ENCODE data around the gene GLT1D1. TPM values are rescaled to one million over a fixed set of nuclear protein-coding genes. Genes with fewer than 3 reads are reported as not detected.
"Not testable (repeated sequence)": the region's sequence is repeated elsewhere in the genome, so short reads cannot be mapped to it uniquely, and the experiment has no call there.

Gene GLT1D1
- polyA plus RNA-seq (ENCODE audit: insufficient read length) = 1.6 TPM

DNA sequence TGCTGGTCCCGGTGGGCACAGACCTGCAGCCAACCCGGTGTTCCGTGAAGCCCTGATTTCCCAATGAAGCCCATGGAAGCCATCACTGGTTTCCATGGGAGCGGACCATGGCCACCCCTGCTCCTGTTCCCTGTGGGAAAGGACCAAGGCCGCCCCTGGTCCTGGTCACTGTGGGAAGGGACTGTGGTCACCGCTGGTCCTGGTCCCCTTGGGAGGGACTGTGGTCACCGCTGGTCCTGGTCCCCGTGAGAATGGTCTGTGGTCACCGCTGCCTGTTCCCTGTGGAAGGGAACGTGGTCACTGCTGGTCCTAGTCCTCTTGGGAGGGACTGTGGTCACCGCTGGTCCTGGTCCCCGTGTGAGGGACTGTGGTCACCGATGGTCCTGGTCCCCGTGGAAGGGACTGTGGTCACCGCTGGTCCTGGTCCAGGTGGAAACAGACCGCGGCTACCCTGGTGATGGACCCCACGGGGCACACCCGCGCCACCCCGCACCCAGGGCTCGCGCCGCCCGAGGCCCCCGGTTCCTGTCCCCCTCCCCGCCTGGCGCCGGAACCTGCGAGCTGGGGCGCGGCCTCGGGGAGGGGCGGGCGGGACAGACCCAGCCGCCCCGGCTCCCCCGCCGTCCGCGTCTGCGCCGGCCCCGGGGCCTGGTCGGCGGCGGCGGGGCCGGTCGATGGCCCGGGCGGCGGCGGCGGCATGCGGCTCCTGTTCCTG is at the start of gene GLT1D1:
GLT1D1 (plus strand) TSS at position 594 of the 715 bp plus-strand sequence; CDS start at position 698, 104 bp downstream.
- DNase-seq (ENCODE audit: low read depth) = no peak

GRCh38 chr12:128803788-128804187 is 49.5 kb upstream of the GLT1D1 start:
- DNase-seq (ENCODE audit: low read depth) = no peak

- no peak for DNase-seq (ENCODE audit: low read depth)
Observed at GRCh38 chr12:128804762-128805161, 48.5 kb upstream of the GLT1D1 start.

DNA sequence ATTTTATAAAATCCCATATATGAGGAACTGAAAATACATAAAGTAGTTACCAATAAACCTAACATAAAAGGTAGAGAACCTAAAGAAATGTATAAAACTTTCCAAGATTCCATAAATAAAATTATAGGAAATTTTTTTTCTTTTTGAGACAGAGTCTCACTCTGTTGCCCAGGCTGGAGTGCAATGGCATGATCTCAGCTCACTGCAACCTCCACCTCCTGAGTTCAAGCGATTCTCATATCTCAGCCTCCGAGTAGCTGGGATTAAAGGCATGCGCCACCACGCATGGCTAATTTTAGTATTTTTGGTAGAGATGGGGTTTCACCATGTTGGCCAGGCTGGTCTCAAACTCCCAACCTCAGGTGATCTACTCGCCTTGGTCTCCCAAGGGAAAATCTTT is 47.9 kb upstream of the GLT1D1 start:
- DNase-seq (ENCODE audit: low read depth) = not testable (repeated sequence)

- DNase-seq (ENCODE audit: low read depth) = no peak
Observed at GRCh38 chr12:128806573-128806972, 46.7 kb upstream of the GLT1D1 start.

GRCh38 chr12:128807161-128807724 is 46.0 kb upstream of the GLT1D1 start:
- no peak for DNase-seq (ENCODE audit: low read depth)

DNA sequence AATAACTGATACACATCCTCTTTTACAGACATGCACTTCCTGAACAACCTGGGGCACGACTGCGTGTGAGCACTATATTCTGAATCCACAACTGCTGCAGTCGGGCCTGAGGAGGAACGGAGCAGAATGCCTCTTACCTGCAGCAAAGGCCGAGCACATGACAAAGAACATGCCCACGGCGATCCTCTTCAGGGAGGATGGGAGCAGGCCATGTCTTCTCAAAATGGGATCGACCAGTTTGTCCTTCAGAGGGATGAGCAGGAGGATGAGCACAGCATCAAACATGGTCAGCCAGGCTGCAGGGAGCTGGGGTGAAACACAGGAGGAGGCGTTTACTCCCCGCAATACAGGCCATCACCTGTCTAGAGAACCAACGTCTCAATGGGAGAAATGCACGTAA is 44.6 kb upstream of the GLT1D1 start:
- no peak for DNase-seq (ENCODE audit: low read depth)

DNA sequence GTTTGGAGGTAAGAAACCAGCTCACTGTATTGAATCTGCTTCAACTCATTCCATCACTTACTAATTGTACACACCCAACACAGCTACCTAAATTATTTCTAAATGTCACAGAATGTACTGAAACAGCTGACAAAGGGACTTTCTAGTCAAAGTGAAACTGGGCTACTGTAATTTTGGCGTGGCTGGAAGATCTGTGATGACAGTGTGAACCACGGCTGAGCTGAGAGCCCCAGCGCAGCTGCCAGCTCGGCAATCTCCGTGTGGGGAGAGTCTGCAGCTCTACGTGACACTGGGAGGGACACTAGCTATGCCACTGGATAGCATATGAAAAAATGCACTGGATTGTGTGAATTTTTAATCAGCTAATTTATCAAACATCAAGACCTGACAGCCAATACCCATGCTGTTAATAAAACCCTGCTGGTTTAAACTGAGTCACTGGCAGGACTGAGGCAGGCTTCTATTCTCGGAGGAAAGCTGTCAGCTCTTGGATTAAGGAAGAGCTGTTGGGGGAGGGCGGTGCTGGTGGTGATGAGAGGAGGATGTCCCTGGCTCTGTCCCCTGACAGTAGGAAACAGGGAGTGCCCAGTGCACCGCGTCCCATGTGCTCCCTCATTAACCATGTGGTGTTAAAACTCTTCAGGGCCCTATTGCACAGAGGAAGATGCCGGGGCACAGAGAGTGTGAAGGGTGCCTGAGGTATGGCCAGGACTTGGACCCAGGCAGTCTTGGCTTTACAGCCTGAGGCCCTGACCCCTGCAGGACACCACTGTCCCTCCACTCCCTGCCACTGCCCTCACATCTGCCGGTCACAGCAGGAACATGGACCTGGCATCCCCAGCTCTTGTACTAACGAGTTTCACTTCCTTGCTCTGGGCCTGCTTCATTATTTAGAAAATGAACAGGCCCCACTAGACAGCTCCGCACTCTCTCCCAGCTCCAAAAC is 42.8 kb upstream of the GLT1D1 start:
- DNase-seq (ENCODE audit: low read depth) = no peak

DNA sequence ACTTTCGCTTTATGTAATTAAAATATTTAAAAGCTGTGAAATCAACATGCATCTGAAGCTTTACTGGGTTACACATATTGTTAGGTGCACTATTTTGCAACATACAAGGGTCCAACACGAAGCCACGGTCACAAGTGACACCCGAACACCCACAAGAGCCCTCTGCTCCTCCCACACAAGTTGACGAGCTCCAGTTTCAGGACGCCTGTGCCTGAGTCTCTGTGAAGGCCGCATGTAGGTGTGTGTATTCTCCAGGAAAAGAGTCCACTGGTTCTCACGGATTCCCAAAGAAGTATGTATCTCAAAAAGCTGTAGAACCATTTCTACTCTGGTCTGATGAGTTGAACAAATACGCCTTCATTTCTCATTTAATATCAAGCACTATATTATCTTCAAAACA is 41.5 kb upstream of the GLT1D1 start:
- no peak for DNase-seq (ENCODE audit: low read depth)

- no peak for DNase-seq (ENCODE audit: low read depth)
Observed at GRCh38 chr12:128813392-128813791, 39.9 kb upstream of the GLT1D1 start.

DNA sequence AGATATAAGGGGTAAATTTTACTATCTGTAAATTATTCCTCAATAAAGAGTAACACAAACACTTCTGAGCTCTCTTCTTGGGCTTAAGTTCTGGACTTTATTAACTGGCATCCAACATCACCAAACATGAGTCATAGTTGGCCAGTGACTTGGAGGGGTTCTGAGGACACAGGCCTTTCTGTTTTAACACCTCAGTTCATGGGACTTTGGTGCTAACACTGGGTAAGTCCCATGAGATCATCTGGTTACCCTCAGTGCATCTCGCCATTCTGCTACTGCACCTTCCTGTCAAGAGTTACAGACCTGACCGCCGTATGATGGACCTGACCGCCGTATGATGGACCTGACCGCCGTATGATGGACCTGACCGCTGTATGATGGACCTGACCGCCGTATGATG is 39.4 kb upstream of the GLT1D1 start:
- DNase-seq (ENCODE audit: low read depth) = no peak

DNA sequence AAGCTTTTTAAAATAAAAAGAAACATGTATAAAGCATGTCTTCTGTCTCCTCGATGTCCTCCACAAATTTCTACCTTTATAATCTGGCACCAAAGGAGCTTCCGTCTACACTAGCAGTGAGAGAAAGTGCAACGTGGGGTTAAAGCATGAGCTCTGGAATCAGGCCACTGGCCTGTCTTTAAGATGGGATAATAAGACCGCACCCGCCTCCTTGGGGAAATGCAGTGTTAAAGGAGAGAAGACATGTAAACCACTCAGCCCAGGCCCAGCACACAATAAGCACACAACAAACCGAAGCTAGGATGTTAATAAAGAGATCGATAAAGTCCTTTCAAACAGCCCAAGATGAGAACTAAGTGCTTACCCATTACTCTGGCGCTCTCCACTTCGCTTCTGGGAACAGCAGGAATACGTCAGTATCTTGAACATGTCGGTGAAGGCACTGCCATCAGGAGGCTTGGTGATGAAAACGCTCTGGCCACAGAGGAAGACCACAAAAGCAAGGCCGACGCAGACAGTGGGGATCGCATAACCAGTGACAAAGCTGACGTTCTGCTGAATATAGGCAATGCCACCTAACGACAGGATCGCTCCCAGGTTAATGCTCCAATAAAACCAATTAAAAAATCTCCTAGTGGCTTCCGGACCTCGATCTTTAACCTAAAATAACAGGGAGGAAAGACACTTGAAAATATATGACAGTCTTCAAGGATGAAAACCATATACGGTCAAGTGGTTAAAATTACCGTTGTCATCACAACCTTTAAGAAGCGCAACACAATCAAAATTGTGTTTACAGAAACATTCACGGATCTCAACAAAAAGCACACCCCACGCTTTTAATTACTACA is 38.6 kb upstream of the GLT1D1 start:
- no peak for DNase-seq (ENCODE audit: low read depth)

DNA sequence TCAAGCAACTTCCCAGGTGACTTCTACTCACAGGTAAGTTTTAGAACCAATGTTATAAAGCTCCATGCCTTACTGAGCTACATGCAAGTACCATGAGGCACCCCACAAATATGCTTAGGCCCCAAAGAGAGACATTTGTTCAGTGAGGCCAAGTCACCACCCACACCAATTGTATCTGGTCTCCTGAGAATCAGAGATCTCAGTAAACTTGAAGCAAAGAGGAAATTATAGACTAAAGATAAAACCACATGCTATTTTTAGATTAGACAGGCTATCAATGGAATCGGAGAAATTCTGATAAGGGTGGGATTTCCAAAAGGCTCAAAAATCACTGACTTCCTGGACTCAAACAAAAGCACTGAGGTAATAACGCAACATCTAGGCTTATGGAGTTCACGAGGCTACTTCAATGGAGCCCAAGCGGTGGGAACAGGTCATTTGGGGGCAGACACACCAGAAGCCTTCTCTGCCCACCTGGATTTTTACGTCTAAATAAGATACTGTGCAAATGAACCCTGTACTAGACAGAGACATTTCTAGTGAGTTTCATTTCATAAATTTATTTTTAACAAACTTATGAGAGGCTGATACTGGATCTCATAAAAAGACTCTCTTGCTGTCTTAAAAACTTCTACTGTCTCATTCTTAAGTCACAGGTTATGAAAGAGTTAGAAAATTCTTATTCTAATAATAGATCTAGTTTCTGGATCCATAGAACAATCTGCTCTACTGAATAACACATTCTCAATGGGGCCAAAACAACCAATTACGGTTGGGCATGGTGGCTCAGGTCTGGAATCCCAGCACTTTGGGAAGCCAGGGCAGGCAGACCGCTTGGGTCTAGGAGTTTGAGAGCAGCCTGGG is 37.3 kb upstream of the GLT1D1 start:
- DNase-seq (ENCODE audit: low read depth) = no peak

GRCh38 chr12:128816643-128816920 is 36.7 kb upstream of the GLT1D1 start:
- DNase-seq (ENCODE audit: low read depth) = no peak

GRCh38 chr12:128817111-128818015 is 35.9 kb upstream of the GLT1D1 start:
- DNase-seq (ENCODE audit: low read depth) = no peak

DNA sequence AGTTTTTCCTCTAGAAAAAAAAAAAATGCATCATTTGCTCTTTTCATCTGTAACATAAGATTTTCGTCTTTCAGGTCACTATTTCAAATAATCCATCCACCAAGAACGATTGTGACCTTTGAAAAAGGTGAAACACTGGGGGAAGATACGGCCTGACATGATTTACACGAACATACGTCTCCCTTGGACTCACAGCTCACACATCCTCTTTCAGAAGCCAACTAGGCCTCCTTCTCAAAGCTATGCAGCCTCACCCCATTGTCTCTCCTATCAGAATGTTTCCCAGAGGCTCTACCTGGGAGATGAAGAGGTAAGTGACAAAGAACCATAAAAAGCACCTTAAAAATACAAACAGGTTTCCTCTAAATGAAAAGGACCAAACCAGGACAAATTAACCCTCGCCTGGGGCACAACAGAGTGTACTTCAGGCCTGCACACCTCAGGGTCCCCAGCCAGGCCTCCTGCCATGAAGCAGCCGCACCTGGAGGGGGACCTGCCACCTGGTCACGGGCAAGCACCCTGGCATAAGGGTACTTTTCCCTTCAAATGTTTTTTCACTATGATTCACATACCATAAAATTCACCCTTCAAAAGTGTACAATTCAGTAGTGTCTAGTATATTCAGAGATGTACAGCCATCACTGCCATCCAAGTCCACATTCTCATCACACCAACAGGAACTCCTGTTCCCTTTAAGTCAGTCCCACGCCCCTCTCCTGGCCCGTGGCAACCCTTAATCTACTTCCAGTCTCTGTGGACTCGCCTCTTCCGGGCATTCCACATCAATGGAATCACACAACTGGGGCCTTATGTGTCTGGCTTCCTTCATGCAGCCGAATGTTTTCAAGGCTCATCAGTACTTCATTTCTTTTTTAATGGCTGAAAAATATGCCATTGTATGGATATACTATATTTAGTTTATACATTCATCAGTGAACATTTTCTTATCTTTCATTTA is 34.9 kb upstream of the GLT1D1 start:
- DNase-seq (ENCODE audit: low read depth) = no peak

DNA sequence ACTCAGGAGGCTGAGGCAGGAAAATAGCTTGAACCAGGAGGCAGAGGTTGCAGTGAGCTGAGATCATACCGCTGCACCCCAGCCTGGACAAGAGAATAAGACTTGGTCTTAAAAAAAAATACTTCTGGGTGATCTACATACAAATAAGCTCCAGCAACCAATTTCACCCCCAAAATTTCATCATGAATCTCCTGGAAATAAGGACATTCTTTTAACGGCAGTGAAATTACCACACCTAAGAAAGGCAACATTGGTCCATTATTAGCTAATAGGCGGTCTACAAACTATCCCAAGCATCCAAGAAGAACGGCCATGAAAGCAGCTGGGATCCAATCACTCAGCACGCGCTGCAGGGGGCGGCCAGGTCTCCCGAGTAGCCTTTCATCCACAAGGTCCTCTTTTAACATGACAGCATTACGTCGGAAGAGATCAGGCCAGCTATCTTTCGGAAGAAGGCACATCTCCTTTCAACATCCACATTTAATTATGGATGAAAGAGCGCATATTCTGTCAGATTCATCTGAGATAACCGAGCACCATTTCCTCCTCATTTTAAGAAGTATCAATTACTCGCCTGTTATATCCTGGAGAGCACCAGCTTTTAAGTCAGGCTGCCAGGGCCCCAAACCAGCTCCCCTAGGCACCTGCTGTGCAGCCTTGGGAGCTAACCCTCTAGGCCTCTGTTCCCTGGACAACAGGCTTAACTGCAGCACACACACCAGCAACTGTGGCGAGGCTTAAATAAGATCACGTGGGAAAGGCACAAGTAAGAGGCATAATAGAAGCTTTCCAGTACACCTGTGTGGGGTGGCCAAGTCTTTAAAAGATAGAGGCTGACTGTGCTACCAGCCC is 33.8 kb upstream of the GLT1D1 start:
- no peak for DNase-seq (ENCODE audit: low read depth)

DNA sequence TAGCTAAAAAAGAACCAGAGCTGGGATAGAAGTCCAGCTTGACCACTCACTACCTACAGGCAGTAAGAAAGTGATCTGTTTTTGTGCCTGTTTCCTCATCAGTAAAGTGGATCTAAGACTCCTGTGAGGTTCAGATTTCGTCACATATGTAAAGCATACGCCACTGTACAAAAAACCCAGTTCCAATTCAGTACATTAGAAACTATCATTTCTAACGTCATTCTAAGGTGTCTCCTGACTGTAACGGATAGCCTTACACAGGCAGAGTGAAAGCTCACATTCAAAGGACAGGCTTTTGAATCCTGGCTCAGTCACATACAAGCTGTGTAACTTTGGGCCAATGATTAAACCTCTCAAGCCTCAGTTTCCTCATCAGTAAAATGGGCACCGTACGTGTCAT is 33.0 kb upstream of the GLT1D1 start:
- no peak for DNase-seq (ENCODE audit: low read depth)

Measured in forelimb muscle (tissue), 1 donor.